ENCODE measurements around the gene CD1B. TPM values are rescaled to one million over a fixed set of nuclear protein-coding genes. Genes with fewer than 3 reads are reported as not detected.

Gene CD1B
- total and polyA plus RNA-seq, 2 donors (not counting 3 experiments of a cell fraction or from before 2014, with no cell fraction given), result not detected

Other genes with a start within 250 kb of the CD1B start
- not detected in 2 replicates for gene CD1D, start 150.6 kb downstream of the CD1B start, total RNA-seq
- gene CD1D, start 150.6 kb downstream of the CD1B start, polyA plus RNA-seq, result not detected in 2 replicates
- not detected in 2 replicates for gene CD1A, start 77.1 kb downstream of the CD1B start, total RNA-seq
- not detected in 2 replicates for gene CD1A, start 77.1 kb downstream of the CD1B start, polyA plus RNA-seq
- not detected in 2 replicates for gene CD1C, start 41.6 kb downstream of the CD1B start, total RNA-seq
- gene CD1C, start 41.6 kb downstream of the CD1B start, polyA plus RNA-seq, result not detected in 2 replicates
- not detected in 2 replicates for gene CD1E, start 22.4 kb upstream of the CD1B start, total RNA-seq
- not detected in 2 replicates for gene CD1E, start 22.4 kb upstream of the CD1B start, polyA plus RNA-seq
- not detected in 2 replicates for gene OR10T2, start 67.9 kb upstream of the CD1B start, total RNA-seq
- not detected in 2 replicates for gene OR10T2, start 67.9 kb upstream of the CD1B start, polyA plus RNA-seq
- gene OR10K2, start 94.7 kb upstream of the CD1B start, total RNA-seq, result not detected in 2 replicates
- gene OR10K2, start 94.7 kb upstream of the CD1B start, polyA plus RNA-seq, result not detected in 2 replicates
- not detected in 2 replicates for gene OR10K1, start 130.3 kb upstream of the CD1B start, total RNA-seq
- gene OR10K1, start 130.3 kb upstream of the CD1B start, polyA plus RNA-seq, result not detected in 2 replicates
- not detected in 2 replicates for gene OR10R2, start 140.7 kb upstream of the CD1B start, total RNA-seq
- not detected in 2 replicates for gene OR10R2, start 140.7 kb upstream of the CD1B start, polyA plus RNA-seq
- not detected in 2 replicates for gene OR6Y1, start 222.9 kb upstream of the CD1B start, total RNA-seq
- not detected in 2 replicates for gene OR6Y1, start 222.9 kb upstream of the CD1B start, polyA plus RNA-seq
- not detected in 2 replicates for gene OR6P1, start 239.0 kb upstream of the CD1B start, total RNA-seq
- not detected in 2 replicates for gene OR6P1, start 239.0 kb upstream of the CD1B start, polyA plus RNA-seq
- not detected in 2 replicates for gene OR10X1, start 248.4 kb upstream of the CD1B start, total RNA-seq
- gene OR10X1, start 248.4 kb upstream of the CD1B start, polyA plus RNA-seq, result not detected in 2 replicates

All from endothelial cell of umbilical vein (primary cell).